Fibroblast of lung (primary cell): ENCODE data around the gene GSG1L. TPM values are rescaled to one million over a fixed set of nuclear protein-coding genes. Genes with fewer than 3 reads are reported as not detected.

ENCODE experiments used
- DNase-seq, 2 donors: peaks; one replicate each; pipeline versions ENCODE4 v3.0.0 to v3.0.0-alpha.2; 2010; ENCODE audit warnings: low read depth in 2 of 2
- H2AFZ ChIP-seq: 2 replicates; pipeline ENCODE4 v1.5.1; 2012; ENCODE audit warnings: low read length, control low read depth, inconsistent platforms
- H3K27ac ChIP-seq: 2 replicates; pipeline ENCODE4 v1.5.1; 2011; ENCODE audit warnings: low read length, control low read depth; ENCODE audit not compliant: insufficient read depth
- H3K27me3 ChIP-seq: 2 replicates; pipeline ENCODE4 v1.5.1; 2011; ENCODE audit warnings: mild to moderate bottlenecking, low read length; ENCODE audit not compliant: control insufficient read depth, insufficient read depth
- H3K36me3 ChIP-seq: 2 replicates; pipeline ENCODE4 v1.5.1; 2011; ENCODE audit warnings: low read length; ENCODE audit not compliant: control insufficient read depth, insufficient read depth
- H3K4me1 ChIP-seq: 2 replicates; pipeline ENCODE4 v1.5.1; 2011; ENCODE audit warnings: low read length; ENCODE audit not compliant: control insufficient read depth, insufficient read depth; ENCODE audit errors: extremely low read depth
- H3K4me2 ChIP-seq: 2 replicates; pipeline ENCODE4 v1.5.1; 2011; ENCODE audit warnings: low read length, control low read depth; ENCODE audit not compliant: insufficient read depth; ENCODE audit errors: extremely low read depth
- H3K4me3 ChIP-seq, 4 experiments: fragments of 200-600 bp in 1 of 4; sonication (generic) in 1 of 4; replicated peaks in 1 of 4; 2 replicates each; pipeline ENCODE4 v1.5.1; 2011 to 2016; ENCODE audit warnings: low read length in 4 of 4, low read depth in 3 of 4, mild to moderate bottlenecking in 3 of 4, control low read depth in 2 of 4, inconsistent platforms in 1 of 4, mixed read lengths in 1 of 4; ENCODE audit not compliant: insufficient read depth in 1 of 4; ENCODE audit errors: control extremely low read depth in 1 of 4
- H3K79me2 ChIP-seq: 2 replicates; pipeline ENCODE4 v1.5.1; 2012; ENCODE audit warnings: mild to moderate bottlenecking, low read length, inconsistent platforms; ENCODE audit not compliant: control insufficient read depth, insufficient read depth
- H3K9ac ChIP-seq: 2 replicates; pipeline ENCODE4 v1.5.1; 2011; ENCODE audit warnings: mild to moderate bottlenecking, low read length, control low read depth; ENCODE audit not compliant: insufficient read depth
- H3K9me3 ChIP-seq: 2 replicates; pipeline ENCODE4 v1.5.1; 2012; ENCODE audit warnings: low read depth, low read length; ENCODE audit not compliant: control insufficient read depth, insufficient read depth
- H4K20me1 ChIP-seq: 2 replicates; pipeline ENCODE4 v1.5.1; 2011; ENCODE audit warnings: low read length; ENCODE audit not compliant: control insufficient read depth, insufficient read depth; ENCODE audit errors: extremely low read depth
- EZH2 ChIP-seq: IDR thresholded peaks from 2 replicates; pipeline ENCODE4 v1.5.1; 2012; ENCODE audit warnings: low read length, control low read depth, mild to moderate bottlenecking; ENCODE audit errors: missing control alignments
- polyA plus RNA-seq, 2 donors: library from polyadenylated mRNA; depleted of rRNA in 1 of 2; stranded (reverse) in 1 of 2; unstranded in 1 of 2; fragments of >200 nt; gene quantifications; 2 replicates each; pipeline ENCODE4 v1.2.1, GENCODE V29; 2011 to 2012; ENCODE audit warnings: missing spikeins in 1 of 2
- total RNA-seq: library from RNA; depleted of rRNA; stranded (reverse); fragments of >200 nt; gene quantifications from 2 replicates; pipeline ENCODE4 v1.2.1, GENCODE V29; 2014
- TF ChIP-seq, protein P1 (sequence below), 2 donors: IDR thresholded peaks in 1 of 2; conservative IDR thresholded peaks in 1 of 2; 1 replicate in 1 of 2; 2 replicates in 1 of 2; pipeline ENCODE4 v1.5.1; 2011 to 2012; ENCODE audit warnings: low read length in 2 of 2, control low read depth in 1 of 2, inconsistent platforms in 1 of 2, low read depth in 1 of 2, mild to moderate bottlenecking in 1 of 2

GSG1L gene
- total and polyA plus RNA-seq, 2 donors (not counting 1 experiment from before 2014, with no cell fraction given) = not detected

DNA sequence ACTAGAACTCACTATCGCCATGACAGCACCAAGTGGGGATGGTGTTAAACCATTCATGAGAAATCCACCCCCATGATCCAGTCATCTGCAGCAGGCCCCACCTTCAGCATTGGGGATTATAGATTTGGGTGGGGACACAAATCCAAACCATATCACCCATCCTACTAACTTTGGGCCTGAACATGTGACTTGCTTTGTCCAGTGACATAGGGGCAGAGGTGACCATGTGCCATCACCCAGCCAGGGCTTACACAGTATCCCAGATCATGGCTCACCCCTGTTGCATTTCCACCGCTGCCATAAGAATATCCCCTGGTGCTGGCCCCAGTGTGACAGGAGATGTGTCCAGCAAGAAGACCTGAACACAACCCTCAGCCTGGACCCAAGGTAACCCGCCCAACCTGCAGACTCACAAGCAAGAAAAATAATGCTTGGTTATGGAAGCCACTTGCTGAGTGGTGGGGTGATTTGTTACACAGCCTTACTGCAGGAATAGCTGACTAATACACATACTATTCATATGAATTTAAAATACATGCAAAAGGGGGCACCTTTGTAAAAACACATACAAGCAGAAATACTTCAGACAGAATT lies 130.9 kb downstream of the GSG1L start:
- H3K9me3 ChIP-seq = no peaks in the 10 kb centered on the region
- H3K4me1 ChIP-seq = no peaks in the 10 kb centered on the region
- DNase-seq = no peak
- H3K4me3 ChIP-seq = no peak overlapping the region
- no peaks in the 10 kb centered on the region for H3K79me2 ChIP-seq
- no peak overlapping the region for H2AFZ ChIP-seq
- H3K4me2 ChIP-seq = no peak overlapping the region
- no peaks in the 10 kb centered on the region for H3K36me3 ChIP-seq
- TF ChIP-seq, protein P1, sequence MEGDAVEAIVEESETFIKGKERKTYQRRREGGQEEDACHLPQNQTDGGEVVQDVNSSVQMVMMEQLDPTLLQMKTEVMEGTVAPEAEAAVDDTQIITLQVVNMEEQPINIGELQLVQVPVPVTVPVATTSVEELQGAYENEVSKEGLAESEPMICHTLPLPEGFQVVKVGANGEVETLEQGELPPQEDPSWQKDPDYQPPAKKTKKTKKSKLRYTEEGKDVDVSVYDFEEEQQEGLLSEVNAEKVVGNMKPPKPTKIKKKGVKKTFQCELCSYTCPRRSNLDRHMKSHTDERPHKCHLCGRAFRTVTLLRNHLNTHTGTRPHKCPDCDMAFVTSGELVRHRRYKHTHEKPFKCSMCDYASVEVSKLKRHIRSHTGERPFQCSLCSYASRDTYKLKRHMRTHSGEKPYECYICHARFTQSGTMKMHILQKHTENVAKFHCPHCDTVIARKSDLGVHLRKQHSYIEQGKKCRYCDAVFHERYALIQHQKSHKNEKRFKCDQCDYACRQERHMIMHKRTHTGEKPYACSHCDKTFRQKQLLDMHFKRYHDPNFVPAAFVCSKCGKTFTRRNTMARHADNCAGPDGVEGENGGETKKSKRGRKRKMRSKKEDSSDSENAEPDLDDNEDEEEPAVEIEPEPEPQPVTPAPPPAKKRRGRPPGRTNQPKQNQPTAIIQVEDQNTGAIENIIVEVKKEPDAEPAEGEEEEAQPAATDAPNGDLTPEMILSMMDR (conservative IDR thresholded peaks at IDR 0.05 in 1 of 2, IDR thresholded peaks at IDR 0.05 in 1 of 2; ENCODE audit: low read depth in 1 of 2, low read length in 2 of 2) = no peak
- no peak for TF ChIP-seq EZH2
- H3K27ac ChIP-seq = no peak overlapping the region
- no peaks in the 10 kb centered on the region for H3K27me3 ChIP-seq
- H3K9ac ChIP-seq = no peak overlapping the region
- H4K20me1 ChIP-seq = no peaks in the 10 kb centered on the region

DNA sequence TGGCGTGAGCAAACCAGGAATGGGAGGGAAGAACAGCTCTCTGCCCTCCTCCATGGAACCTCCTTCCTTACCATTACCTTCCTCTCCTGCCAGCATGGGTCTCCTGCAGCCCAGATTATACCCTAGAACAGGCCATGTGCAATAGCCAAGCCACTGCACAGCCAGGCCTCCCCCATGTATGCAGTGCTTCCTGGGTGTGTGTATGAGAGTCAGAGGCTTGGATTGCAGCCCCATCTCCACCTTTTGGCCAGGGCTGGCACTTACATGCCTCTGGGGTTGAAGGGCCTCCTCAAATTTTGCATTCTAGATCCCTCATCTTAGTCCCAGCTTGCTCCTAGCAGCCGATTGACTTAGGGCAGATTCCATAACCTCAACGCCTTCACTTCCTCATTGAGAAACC lies 133.7 kb downstream of the GSG1L start:
- DNase-seq = no peak

DNA sequence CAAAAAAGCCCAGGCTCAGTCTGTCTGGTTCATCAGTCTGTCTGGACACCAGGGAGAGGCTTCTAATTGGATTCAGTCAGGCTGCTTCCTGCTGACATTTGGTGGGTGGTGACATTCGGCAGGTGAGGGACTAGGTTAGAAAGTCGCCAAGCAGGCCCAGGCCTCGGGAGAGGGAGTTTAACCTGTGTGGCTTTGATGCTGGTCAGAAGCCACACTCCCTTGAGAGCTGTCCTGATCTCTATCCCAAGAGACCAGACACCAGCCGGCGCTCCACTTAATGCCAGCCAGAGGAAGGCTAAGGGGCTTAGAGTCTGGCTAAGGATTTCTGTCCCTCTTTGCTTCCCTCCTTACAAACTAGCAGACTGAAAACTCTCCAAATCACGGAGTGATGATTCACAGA lies 135.0 kb downstream of the GSG1L start:
- no peak overlapping the region for H2AFZ ChIP-seq
- H3K4me3 ChIP-seq = no peak overlapping the region
- TF ChIP-seq, protein P1 (conservative IDR thresholded peaks at IDR 0.05 in 1 of 2, IDR thresholded peaks at IDR 0.05 in 1 of 2; ENCODE audit: low read depth in 1 of 2, low read length in 2 of 2) = no peak
- no peak for TF ChIP-seq EZH2
- H3K4me2 ChIP-seq = no peak overlapping the region
- H3K4me1 ChIP-seq = no peaks in the 10 kb centered on the region
- H4K20me1 ChIP-seq = no peaks in the 10 kb centered on the region
- no peaks in the 10 kb centered on the region for H3K27me3 ChIP-seq
- no peak overlapping the region for H3K27ac ChIP-seq
- no peaks in the 10 kb centered on the region for H3K9me3 ChIP-seq
- no peaks in the 10 kb centered on the region for H3K79me2 ChIP-seq
- DNase-seq = no peak
- H3K36me3 ChIP-seq = no peaks in the 10 kb centered on the region
- H3K9ac ChIP-seq = no peak overlapping the region

More for the DNA sequence above, 133.7 kb downstream of the GSG1L start:
- Histone ChIP-seq H3K27me3 (no peaks in the 10 kb centered on the region), H3K9ac (no peak overlapping the region), H3K27ac (no peak overlapping the region), H4K20me1 (no peaks in the 10 kb centered on the region), H3K4me2 (no peak overlapping the region), H3K4me1 (no peaks in the 10 kb centered on the region), H3K4me3 (no peak overlapping the region), H3K9me3 (no peaks in the 10 kb centered on the region), H2AFZ (no peak overlapping the region), H3K79me2 (no peaks in the 10 kb centered on the region), H3K36me3 (no peaks in the 10 kb centered on the region)
- no peak for TF ChIP-seq EZH2
- TF ChIP-seq, protein P1 (conservative IDR thresholded peaks at IDR 0.05 in 1 of 2, IDR thresholded peaks at IDR 0.05 in 1 of 2; ENCODE audit: low read depth in 1 of 2, low read length in 2 of 2) = no peak
